Activated CD4-positive, CD25-positive, alpha-beta regulatory T cell treated with anti-CD3 and anti-CD28 coated beads, Interleukin-2, amount 50 U/mL, for 24 hours (primary cell): ENCODE data around the gene RPS4Y1.

Experiments used
- ATAC-seq, 2 donors: fragments of 150-1000 bp; cut with Tn5 transposase; one replicate each; pipeline ENCODE4 v1.10.0; 2021; ENCODE audit warnings: mild to moderate bottlenecking in 1 of 2, moderate library complexity in 1 of 2

The RPS4Y1 gene

DNA sequence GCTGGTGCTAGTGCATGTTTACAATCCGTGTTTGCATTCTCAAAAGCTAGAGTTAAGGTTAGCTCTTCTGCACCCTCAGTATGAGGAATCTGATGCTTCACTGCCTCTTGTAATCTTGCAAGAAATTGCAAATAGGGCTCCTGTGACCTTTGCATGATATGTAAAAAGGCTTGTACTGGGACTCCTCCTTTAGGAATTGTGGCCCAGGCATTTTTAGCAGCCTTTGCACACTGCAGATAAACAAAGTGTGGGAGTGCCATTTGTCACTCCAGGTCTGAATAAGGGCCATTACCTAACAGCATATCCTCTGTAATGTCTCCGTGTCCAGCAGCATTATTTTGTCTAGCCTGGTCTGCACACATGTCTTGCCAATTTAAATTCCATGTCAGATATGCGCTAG, 44.5 kb downstream of the RPS4Y1 start:
- ATAC-seq, result no peak

DNA sequence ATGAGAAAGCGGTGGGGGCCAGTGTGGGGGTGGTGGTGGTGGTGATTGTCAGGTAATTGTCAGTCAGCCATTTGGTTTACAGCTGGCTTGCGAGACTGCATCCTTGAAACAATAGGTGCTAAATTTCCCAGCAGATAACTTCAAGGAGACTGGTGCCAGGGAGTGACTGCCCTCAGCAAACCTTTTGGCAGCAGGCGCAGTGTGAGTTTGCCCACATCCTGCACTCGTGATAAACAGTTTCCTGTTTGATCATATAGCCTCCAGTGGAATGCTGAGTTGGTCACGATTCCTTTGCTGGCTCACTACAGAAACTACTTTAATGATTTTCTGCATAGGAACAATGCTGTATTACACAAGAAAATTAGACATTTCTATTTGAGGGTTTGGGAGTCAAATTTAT, 46.0 kb downstream of the RPS4Y1 start:
- no peak for ATAC-seq

DNA sequence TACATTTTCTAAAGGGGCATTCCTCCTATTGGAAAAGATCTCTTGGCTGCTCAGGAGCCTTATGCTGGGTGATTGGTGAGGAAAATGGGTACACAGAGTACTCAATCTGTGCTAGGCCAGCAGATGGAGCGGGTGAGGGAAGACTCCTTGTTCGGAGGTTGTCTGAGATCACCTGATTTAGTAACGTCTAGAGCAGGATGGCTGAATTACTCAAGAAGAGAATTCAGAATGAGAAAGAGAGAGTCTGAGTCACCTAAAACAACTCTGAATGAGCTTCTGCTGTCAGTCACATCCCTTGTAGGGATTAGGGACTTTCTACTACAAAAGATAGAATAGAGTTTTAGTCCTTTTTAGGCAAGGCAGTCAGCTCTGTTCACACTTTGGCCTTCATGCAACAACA, 46.6 kb downstream of the RPS4Y1 start:
- peak; percentile 92 to 98 for ATAC-seq

DNA sequence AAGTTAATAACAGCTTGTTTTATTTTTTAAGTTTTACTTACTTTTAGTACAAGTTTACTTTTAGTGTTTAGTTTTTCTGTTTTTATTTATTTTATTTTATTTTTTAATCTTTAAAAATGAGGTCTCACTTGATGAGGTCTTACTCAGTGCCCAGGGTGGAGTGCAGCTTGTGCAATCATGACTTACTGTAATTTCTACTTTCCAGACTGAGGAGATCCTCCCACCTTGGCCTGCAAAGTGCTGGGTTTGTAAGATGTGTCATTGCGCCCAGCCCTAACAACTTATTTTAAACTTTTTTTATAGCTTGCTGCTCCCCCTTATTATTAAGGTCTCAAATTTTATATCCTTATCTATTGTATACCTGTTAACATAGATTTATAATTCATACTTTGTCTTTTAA, 52.1 kb downstream of the RPS4Y1 start:
- no peak for ATAC-seq

DNA sequence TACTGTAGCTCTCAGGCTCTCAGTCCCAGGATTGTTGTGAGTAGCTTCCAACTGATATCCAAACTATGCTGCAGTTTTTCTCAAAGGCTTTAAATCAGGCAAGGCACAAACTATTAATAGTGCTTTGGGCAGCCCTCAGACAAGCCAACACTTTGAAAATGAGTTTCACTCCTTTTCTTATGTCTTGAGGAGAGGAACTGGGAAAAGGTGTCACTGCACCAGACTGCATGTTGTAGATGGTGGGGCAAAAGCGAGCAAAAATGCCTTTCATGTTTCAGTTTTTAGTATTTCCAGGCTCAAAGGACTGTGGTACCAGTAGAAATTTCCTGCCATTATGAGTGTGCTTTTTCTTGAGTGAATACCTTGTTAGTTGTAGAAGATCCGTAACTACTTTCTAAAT, 54.6 kb downstream of the RPS4Y1 start:
- no peak for ATAC-seq

DNA sequence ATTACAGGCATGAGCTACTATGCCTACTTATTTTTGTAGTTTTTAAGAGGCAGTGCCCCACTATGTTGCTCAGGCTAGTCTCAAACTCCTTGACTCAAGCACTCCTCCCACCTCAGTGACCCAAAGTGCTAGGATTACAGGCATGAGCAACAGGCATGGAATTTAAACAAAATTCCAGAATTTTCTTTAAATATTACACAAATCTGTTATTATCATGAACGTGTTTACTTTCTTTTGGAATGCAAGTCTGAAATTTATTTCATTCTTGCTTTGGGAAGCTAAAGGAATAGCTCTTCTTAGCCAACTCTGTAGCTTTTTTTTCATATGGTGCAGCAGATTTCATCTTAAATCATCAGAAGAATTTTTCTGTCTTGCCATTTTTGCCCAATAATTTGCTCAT, 66.0 kb downstream of the RPS4Y1 start:
- no peak for ATAC-seq

DNA sequence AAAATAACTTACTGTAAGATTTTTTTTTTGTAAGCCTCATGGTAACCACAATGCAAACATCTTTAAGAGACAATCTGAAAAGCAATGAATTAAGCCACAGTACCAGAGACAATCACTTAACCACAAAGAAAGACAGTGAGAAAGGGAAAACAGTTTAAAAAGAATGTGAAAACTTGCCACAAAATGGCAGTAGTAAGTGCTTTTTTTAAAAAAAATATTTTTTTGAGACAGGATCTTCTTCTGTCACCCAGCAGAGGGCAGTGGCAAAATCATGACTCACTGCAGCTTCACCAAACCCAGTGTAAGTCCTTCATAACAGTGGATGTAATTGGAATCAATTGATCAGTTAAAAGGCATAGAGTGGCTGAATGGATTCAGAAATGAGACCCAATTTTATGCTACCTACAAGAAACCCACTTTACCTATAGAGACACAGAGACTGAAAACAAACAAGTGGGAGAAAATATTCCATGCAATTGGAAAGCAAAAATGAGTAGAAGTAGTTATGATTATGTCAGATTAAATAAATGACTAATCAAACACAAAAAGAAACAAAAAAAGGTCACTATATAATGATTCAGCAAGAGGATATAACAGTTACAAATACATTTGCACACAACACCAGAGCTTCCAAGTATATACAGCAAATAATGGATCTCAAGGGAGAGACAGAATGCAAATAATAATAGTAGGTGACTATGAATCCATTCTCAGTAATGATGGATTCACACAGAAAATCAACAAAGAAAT, 71.8 kb downstream of the RPS4Y1 start:
- ATAC-seq, result peak; percentile 60 to 61
